NCI-H748 (cell line): Measurements from ENCODE around the gene S100A1.
"Not testable (repeated sequence)": the region's sequence is repeated elsewhere in the genome, so short reads cannot be mapped to it uniquely, and the experiment has no call there.

ENCODE experiments used
- DNase-seq: peaks from one replicate; lab custom pipeline; 2025; ENCODE audit not compliant: unreplicated experiment; lab: John Stamatoyannopoulos, UW

Gene S100A1

GRCh38 chr1:153652805-153653500 lies 24.7 kb downstream of the S100A1 start:
- DNase-seq, result no peak

- no peak for DNase-seq
Observed at GRCh38 chr1:153655333-153655732, 27.1 kb downstream of the S100A1 start.

- peak; percentile 90 for DNase-seq
Observed at GRCh38 chr1:153658400-153659174, 30.4 kb downstream of the S100A1 start, which contains the start of gene SNAPIN. SNAPIN (plus strand) TSS chr1:153658703; CDS start chr1:153658744, 41 bp downstream.

- DNase-seq, result no peak
Observed at GRCh38 chr1:153659175-153659534, 30.9 kb downstream of the S100A1 start.

- DNase-seq, result no peak
Observed at GRCh38 chr1:153659656-153660055, 31.4 kb downstream of the S100A1 start.

- no peak for DNase-seq
Observed at GRCh38 chr1:153661111-153661708, 33.0 kb downstream of the S100A1 start.

GRCh38 chr1:153662269-153662668 lies 34.0 kb downstream of the S100A1 start:
- no peak for DNase-seq

GRCh38 chr1:153663211-153663610 lies 35.0 kb downstream of the S100A1 start:
- no peak for DNase-seq

GRCh38 chr1:153667439-153667838 lies 39.2 kb downstream of the S100A1 start:
- no peak for DNase-seq

GRCh38 chr1:153668672-153669071 lies 40.4 kb downstream of the S100A1 start:
- DNase-seq, result not testable (repeated sequence)

GRCh38 chr1:153669606-153670005 lies 41.4 kb downstream of the S100A1 start:
- DNase-seq, result no peak

GRCh38 chr1:153670257-153670858 lies 42.1 kb downstream of the S100A1 start:
- DNase-seq, result peak; percentile 34

- peak; percentile 100 for DNase-seq
Observed at GRCh38 chr1:153670859-153671627, 42.8 kb downstream of the S100A1 start, which contains the start of gene ILF2. ILF2 (minus strand) TSS chr1:153670993; CDS start chr1:153670922, 71 bp downstream.

- DNase-seq, result peak; percentile 73
Observed at GRCh38 chr1:153671628-153672353, 43.6 kb downstream of the S100A1 start.

- no peak for DNase-seq
Observed at GRCh38 chr1:153673511-153673910, 45.3 kb downstream of the S100A1 start.

- DNase-seq, result peak; percentile 59
Observed at GRCh38 chr1:153677718-153678518, 49.7 kb downstream of the S100A1 start.

GRCh38 chr1:153678519-153679336 lies 50.5 kb downstream of the S100A1 start, which contains the start of gene NPR1:
NPR1 (plus strand) TSS chr1:153678688; CDS start chr1:153679109, 421 bp downstream.
- DNase-seq, result peak; percentile 52
